GM19351 (cell line): ENCODE data around the gene THRB.
"Not testable (repeated sequence)": the region's sequence is repeated elsewhere in the genome, so short reads cannot be mapped to it uniquely, and the experiment has no call there.

Source experiments
- ATAC-seq: cut with Tn5 transposase; IDR thresholded peaks from one replicate; pipeline ENCODE4 v1.9.1; 2021; ENCODE audit warnings: mild to moderate bottlenecking, moderate library complexity; ENCODE audit not compliant: unreplicated experiment

THRB gene

GRCh38 chr3:24410860-24411259 is 83.8 kb downstream of the THRB start:
- no peak for ATAC-seq

GRCh38 chr3:24407980-24408680 is 86.5 kb downstream of the THRB start:
- no peak for ATAC-seq

- no peak for ATAC-seq
These were observed 87.8 kb downstream of the THRB start for GRCh38 chr3:24406900-24407299.

- no peak for ATAC-seq
These were observed 89.6 kb downstream of the THRB start for GRCh38 chr3:24405057-24405456.

- ATAC-seq, result no peak
These were observed 92.9 kb downstream of the THRB start for GRCh38 chr3:24401811-24402185.

GRCh38 chr3:24401090-24401810 is 93.4 kb downstream of the THRB start:
- no peak for ATAC-seq

- no peak for ATAC-seq
These were observed 94.2 kb downstream of the THRB start for GRCh38 chr3:24400450-24400849.

GRCh38 chr3:24400015-24400414 is 94.6 kb downstream of the THRB start:
- ATAC-seq, result no peak

- no peak for ATAC-seq
These were observed 95.0 kb downstream of the THRB start for GRCh38 chr3:24399614-24400013.

GRCh38 chr3:24398712-24399111 is 95.9 kb downstream of the THRB start:
- ATAC-seq, result not testable (repeated sequence)

- no peak for ATAC-seq
These were observed 98.3 kb downstream of the THRB start for GRCh38 chr3:24396338-24396737.

- ATAC-seq, result no peak
These were observed 99.9 kb downstream of the THRB start for GRCh38 chr3:24394754-24395153.

- no peak for ATAC-seq
These were observed 101.3 kb downstream of the THRB start for GRCh38 chr3:24393316-24393715.

GRCh38 chr3:24390169-24391130 is 104.2 kb downstream of the THRB start:
- ATAC-seq, result no peak

- no peak for ATAC-seq
These were observed 105.3 kb downstream of the THRB start for GRCh38 chr3:24389108-24390090.

- ATAC-seq, result no peak
These were observed 106.0 kb downstream of the THRB start for GRCh38 chr3:24388611-24389010.

- no peak for ATAC-seq
These were observed 106.5 kb downstream of the THRB start for GRCh38 chr3:24388159-24388558.

GRCh38 chr3:24387493-24387892 is 107.2 kb downstream of the THRB start:
- no peak for ATAC-seq

GRCh38 chr3:24387000-24387399 is 107.7 kb downstream of the THRB start:
- ATAC-seq, result no peak

- ATAC-seq, result no peak
These were observed 108.2 kb downstream of the THRB start for GRCh38 chr3:24386458-24386857.
